Measurements from ENCODE around the gene MECP2. TPM values are rescaled to one million over a fixed set of nuclear protein-coding genes. Genes with fewer than 3 reads are reported as not detected.

Gene MECP2
- total RNA-seq, 1 experiment from 2014 or later, result 88.9 TPM

DNA sequence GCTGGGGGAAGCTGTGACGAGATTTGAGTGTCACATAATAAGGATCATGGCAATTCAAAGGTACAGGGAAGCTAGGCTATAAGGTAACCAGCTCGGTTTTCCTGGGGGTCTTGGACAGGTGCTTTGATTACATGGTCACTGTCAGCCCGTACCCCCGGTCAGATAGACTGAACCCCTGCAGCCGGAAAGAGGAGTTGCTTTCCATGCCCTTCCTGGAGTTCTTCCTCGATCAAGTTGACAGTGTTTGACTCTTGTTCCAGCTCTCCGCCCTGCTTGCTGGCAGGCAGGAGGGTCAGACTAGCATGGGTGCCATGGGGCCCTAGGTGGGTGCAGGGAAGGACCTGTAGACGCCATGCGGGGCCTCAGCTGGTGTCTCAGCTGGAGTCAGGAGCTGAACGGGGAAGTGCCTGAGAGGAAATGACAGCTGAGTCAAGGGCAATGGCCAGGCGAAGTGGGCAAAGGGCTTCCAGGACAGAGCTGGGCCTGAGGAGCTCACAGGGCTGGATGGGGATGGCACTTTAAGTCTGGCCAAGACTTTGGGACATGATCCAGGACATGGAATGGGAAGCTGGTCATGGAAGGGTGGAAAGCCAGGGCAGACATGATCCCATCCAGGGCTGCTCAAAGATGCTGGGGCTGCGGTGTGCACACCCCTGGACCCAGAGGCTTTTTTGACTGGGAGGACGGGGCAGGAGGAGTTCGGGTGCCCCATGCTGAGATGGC, 123.4 kb downstream of the MECP2 start:
- Histone ChIP-seq H3K27ac (ENCODE audit: low read length) (peak overlapping the region; percentile 100), H3K4me3 (ENCODE audit: low read depth in 2 of 2, low read length in 2 of 2) (peak overlapping the region; percentile 90 to 98; a peak in 3 of 4 replicates), H3K4me1 (ENCODE audit: control insufficient read depth, insufficient read depth, low read length) (peaks cover 12% of the 10 kb centered on the region), H3K9me3 (ENCODE audit: control insufficient read depth, insufficient read depth, low read depth, low read length) (no peaks in the 10 kb centered on the region), H3K27me3 (ENCODE audit: control insufficient read depth, insufficient read depth, low read length) (no peaks in the 10 kb centered on the region), H3K36me3 (ENCODE audit: control insufficient read depth, insufficient read depth, low read length) (no peaks in the 10 kb centered on the region; the same call in 1 of the 2 replicates)
- TF ChIP-seq POLR2AphosphoS5 (IDR thresholded peaks at IDR 0.05; ENCODE audit: low read depth, low read length) (no peak), CTCF (IDR thresholded peaks at IDR 0.05) (no peak), TCF7L2 (IDR thresholded peaks at IDR 0.05; ENCODE audit: low read depth, low read length) (no peak), SIN3A (IDR thresholded peaks at IDR 0.05; ENCODE audit: borderline replicate concordance, insufficient read depth, low read depth, low read length) (no peak)
- TF ChIP-seq, protein P1, sequence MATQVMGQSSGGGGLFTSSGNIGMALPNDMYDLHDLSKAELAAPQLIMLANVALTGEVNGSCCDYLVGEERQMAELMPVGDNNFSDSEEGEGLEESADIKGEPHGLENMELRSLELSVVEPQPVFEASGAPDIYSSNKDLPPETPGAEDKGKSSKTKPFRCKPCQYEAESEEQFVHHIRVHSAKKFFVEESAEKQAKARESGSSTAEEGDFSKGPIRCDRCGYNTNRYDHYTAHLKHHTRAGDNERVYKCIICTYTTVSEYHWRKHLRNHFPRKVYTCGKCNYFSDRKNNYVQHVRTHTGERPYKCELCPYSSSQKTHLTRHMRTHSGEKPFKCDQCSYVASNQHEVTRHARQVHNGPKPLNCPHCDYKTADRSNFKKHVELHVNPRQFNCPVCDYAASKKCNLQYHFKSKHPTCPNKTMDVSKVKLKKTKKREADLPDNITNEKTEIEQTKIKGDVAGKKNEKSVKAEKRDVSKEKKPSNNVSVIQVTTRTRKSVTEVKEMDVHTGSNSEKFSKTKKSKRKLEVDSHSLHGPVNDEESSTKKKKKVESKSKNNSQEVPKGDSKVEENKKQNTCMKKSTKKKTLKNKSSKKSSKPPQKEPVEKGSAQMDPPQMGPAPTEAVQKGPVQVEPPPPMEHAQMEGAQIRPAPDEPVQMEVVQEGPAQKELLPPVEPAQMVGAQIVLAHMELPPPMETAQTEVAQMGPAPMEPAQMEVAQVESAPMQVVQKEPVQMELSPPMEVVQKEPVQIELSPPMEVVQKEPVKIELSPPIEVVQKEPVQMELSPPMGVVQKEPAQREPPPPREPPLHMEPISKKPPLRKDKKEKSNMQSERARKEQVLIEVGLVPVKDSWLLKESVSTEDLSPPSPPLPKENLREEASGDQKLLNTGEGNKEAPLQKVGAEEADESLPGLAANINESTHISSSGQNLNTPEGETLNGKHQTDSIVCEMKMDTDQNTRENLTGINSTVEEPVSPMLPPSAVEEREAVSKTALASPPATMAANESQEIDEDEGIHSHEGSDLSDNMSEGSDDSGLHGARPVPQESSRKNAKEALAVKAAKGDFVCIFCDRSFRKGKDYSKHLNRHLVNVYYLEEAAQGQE (IDR thresholded peaks at IDR 0.05; ENCODE audit: insufficient read depth in 1 of 2, low read depth in 2 of 2, low read length in 1 of 2), result no peak
- ChIA-PET POLR2A (no interaction called here), CTCF (interaction anchor here (0.6 kb wide), 1 partner anchor 26 kb away, joined by 3 read pairs; no protein-coding TSS in a partner anchor)
- ATAC-seq (no peak), DNase-seq (ENCODE audit: low read depth, low spot score) (no peak)
- intact Hi-C loops (cut with micrococcal nuclease; ENCODE audit: unreplicated experiment), result no loop called here
- BruUV-seq (replicated peaks), result no TSS peak
- in situ Hi-C loops (cut with HindIII; ENCODE audit: low pct_unique_long_range_greater_than_20kb, low sequenced_read_pairs), result no loop called here

- CTCF ChIA-PET, result interaction anchor here (0.6 kb wide), 1 partner anchor 27 kb away, joined by 3 read pairs; no protein-coding TSS in a partner anchor
- H3K27me3 ChIP-seq (ENCODE audit: control insufficient read depth, insufficient read depth, low read length), result no peaks in the 10 kb centered on the region
- H3K27ac ChIP-seq (ENCODE audit: low read length), result peak overlapping the region; percentile 100
- POLR2A ChIA-PET, result no interaction called here
- H3K4me1 ChIP-seq (ENCODE audit: control insufficient read depth, insufficient read depth, low read length), result peaks cover 18% of the 10 kb centered on the region
- ATAC-seq (no peak), DNase-seq (ENCODE audit: low read depth, low spot score) (no peak)
- in situ Hi-C loops (cut with HindIII; ENCODE audit: low pct_unique_long_range_greater_than_20kb, low sequenced_read_pairs) (no loop called here), intact Hi-C loops (cut with micrococcal nuclease; ENCODE audit: unreplicated experiment) (no loop called here)
- TSS peak; percentile 89 for BruUV-seq (replicated peaks)
- H3K36me3 ChIP-seq (ENCODE audit: control insufficient read depth, insufficient read depth, low read length), result no peaks in the 10 kb centered on the region; the same call in 1 of the 2 replicates
- H3K4me3 ChIP-seq (ENCODE audit: low read depth in 2 of 2, low read length in 2 of 2), result peak overlapping the region; percentile 90 to 98
- TF ChIP-seq CTCF (IDR thresholded peaks at IDR 0.05) (no peak), SIN3A (IDR thresholded peaks at IDR 0.05; ENCODE audit: borderline replicate concordance, insufficient read depth, low read depth, low read length) (no peak), POLR2AphosphoS5 (IDR thresholded peaks at IDR 0.05; ENCODE audit: low read depth, low read length) (no peak), TCF7L2 (IDR thresholded peaks at IDR 0.05; ENCODE audit: low read depth, low read length) (no peak)
- TF ChIP-seq, protein P1 (IDR thresholded peaks at IDR 0.05; ENCODE audit: insufficient read depth in 1 of 2, low read depth in 2 of 2, low read length in 1 of 2), result no peak
- no peaks in the 10 kb centered on the region for H3K9me3 ChIP-seq (ENCODE audit: control insufficient read depth, insufficient read depth, low read depth, low read length)
Measured at GRCh38 chrX:153973127-153974002, 124.2 kb downstream of the MECP2 start.
